Measurements from ENCODE around the gene DOCK9. TPM values are rescaled to one million over a fixed set of nuclear protein-coding genes. Genes with fewer than 3 reads are reported as not detected.

DOCK9 gene
- total RNA-seq, 1 donor from 2014 or later: 45.9 TPM

DNA sequence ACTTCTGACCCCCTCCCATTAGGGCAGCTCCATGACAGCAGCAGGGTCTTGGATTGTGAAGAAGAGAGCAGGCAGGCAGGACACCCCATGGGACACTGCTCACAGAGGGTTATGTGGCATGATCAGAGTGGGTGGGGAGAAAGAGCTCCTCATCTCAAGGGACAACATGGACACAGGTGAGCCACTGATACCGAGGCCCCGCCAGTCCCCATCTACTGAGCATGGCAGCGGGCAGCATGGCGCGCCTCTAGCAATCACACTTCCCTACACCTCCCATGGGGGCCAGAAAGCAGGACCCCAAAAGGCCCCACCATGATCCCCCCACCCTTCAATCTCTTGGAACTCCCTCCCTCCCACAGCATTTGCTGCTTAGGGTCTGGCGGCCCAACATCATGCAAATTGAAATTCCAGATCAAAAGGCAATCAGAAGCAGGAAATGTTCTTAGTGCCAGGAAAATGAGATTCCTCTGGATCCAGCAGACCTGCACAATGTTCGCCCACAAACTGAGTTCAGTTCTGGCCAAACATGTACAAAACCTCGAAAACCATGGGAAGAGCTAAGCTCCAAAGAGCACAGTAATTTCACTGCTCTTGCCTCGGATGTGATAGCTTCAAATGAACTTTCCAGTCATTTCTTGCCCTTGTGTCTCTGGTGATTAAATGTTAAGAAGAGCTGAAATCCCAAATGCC lies 14.8 kb downstream of the DOCK9 start:
- Mint-ChIP-seq H3K4me1 (ENCODE audit: low read depth) (peaks cover 28% of the 10 kb centered on the region), H3K27ac (ENCODE audit: unreplicated experiment) (no peak overlapping the region), H3K4me3 (ENCODE audit: unreplicated experiment) (no peak overlapping the region), H3K9me3 (ENCODE audit: low read depth) (no peaks in the 10 kb centered on the region), H3K27me3 (ENCODE audit: low read depth) (no peaks in the 10 kb centered on the region), H3K36me3 (ENCODE audit: low read depth) (peaks cover 1% of the 10 kb centered on the region)
- TF ChIP-seq, protein P1, sequence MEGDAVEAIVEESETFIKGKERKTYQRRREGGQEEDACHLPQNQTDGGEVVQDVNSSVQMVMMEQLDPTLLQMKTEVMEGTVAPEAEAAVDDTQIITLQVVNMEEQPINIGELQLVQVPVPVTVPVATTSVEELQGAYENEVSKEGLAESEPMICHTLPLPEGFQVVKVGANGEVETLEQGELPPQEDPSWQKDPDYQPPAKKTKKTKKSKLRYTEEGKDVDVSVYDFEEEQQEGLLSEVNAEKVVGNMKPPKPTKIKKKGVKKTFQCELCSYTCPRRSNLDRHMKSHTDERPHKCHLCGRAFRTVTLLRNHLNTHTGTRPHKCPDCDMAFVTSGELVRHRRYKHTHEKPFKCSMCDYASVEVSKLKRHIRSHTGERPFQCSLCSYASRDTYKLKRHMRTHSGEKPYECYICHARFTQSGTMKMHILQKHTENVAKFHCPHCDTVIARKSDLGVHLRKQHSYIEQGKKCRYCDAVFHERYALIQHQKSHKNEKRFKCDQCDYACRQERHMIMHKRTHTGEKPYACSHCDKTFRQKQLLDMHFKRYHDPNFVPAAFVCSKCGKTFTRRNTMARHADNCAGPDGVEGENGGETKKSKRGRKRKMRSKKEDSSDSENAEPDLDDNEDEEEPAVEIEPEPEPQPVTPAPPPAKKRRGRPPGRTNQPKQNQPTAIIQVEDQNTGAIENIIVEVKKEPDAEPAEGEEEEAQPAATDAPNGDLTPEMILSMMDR (IDR thresholded peaks at IDR 0.05): no peak
- no peak for DNase-seq (ENCODE audit: low spot score)

DNA sequence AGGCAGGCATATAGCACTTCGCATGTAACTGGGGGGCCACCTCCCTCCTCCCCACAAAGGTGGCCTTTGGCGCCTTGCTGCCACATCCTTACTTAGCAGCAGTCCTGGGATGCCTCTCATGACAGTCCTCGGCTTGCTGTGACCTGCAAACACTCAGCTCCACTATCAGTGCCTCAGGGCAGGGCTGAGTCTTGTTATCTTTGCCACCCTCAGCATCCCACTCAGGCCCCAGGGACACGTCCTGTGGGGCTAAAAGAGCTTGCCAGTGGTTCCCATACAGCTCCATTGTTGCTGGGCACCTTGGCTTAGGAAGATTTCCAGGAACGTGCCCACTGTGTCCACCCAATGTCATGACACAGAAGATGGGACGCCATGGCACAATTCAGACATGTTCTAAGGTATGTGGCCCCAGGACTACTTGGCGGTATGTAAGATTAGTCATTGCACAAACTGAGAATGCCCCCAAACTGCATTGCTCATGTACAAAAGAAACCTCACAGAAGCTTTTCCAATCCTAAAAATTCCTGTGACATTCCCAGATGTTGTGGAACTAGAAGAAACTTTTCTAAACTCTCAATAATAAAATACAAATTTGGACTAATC lies 16.3 kb downstream of the DOCK9 start:
- no peak for DNase-seq (ENCODE audit: low spot score)

DNA sequence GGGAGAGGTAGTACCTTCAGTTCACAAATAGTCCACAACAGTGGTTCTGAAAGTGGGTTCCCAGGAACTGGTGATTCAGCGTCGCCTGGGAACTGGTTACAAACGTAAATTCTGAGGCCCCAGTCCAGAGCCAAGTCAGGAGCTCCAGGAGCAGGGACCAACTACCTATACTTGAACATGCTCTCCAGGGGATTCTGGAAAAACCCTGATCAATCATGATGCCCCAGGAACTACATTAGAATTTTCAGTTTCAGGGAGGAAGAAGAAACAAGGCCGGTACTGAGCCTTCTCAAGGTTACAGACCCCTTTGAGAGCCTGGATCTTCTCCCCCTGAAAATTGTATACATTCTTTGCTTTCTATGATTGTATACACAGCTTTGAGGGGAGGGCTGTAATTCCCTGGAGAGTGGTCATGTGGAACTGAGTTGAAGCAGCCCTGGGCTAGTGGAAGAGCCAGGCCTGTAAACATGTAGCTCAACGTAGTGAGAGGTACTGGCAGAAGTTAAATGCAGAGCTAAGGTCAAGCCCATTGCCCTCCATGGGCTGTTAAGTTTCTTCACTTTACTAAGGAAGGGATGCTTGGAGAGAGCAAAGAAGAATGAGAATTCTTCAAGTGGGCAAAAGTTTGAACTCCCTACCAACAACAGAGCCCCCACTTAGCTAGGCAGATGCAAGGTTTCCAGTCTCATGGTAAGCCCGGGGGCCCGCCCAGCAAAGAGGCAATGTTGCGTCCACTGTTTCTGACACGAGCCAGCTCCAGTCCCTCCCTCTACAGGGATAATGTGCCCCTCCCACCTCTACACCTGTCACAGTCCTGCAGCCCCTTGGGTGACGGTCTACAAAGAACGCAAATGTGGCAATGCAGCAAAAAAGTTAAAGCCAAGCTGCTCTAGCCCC lies 17.0 kb downstream of the DOCK9 start:
- H3K4me3 Mint-ChIP-seq (ENCODE audit: unreplicated experiment): no peak overlapping the region
- no peak overlapping the region for H3K27ac Mint-ChIP-seq (ENCODE audit: unreplicated experiment)
- H3K9me3 Mint-ChIP-seq (ENCODE audit: low read depth): no peaks in the 10 kb centered on the region
- H3K36me3 Mint-ChIP-seq (ENCODE audit: low read depth): peaks cover 1% of the 10 kb centered on the region
- DNase-seq (ENCODE audit: low spot score): no peak
- no peaks in the 10 kb centered on the region for H3K27me3 Mint-ChIP-seq (ENCODE audit: low read depth)
- TF ChIP-seq, protein P1 (IDR thresholded peaks at IDR 0.05): no peak
- H3K4me1 Mint-ChIP-seq (ENCODE audit: low read depth): peaks cover 28% of the 10 kb centered on the region

More for the DNA sequence above, 16.3 kb downstream of the DOCK9 start:
- peaks cover 1% of the 10 kb centered on the region for H3K36me3 Mint-ChIP-seq (ENCODE audit: low read depth)
- TF ChIP-seq, protein P1 (IDR thresholded peaks at IDR 0.05): no peak
- H3K4me1 Mint-ChIP-seq (ENCODE audit: low read depth): peaks cover 28% of the 10 kb centered on the region
- no peaks in the 10 kb centered on the region for H3K9me3 Mint-ChIP-seq (ENCODE audit: low read depth)
- no peak overlapping the region for H3K4me3 Mint-ChIP-seq (ENCODE audit: unreplicated experiment)
- H3K27me3 Mint-ChIP-seq (ENCODE audit: low read depth): no peaks in the 10 kb centered on the region
- H3K27ac Mint-ChIP-seq (ENCODE audit: unreplicated experiment): peak overlapping the region; percentile 51

DNA sequence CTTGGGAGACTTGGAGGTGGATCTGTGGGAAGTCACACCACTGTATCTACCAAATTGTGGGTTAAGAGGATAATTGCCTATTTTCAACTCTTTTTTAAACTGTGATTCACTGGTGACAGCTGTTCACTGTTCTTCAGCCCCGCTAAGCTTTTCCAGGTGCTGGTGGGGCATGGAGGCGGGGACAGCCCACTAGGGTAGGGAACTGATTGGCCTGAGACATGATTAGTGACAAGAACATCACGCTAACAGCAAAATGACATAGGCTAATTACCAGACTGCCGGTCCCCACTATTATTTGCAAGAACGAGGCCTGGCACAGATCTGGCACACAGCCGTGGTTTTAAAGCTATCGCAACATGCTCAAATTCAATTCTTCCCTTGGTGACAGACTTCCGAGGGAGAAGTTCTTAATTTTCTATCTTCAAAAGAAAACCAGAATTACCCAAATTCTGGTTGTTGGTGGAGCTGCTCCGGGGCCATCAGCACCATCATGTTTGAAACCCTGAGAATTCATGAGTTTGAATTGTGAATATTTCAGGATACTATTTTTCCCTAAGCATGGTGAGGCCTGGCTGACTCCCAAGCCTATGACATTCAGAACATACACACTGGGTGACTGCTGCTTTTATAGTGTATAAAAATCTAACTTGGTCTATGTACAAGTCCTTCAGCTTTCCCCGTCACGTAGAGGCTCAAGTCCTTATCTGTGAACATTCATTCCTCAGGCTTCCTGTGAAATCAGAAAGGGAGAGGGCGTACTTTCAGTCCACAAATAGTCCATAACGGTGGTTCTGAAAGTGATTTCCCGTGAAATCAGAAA lies 17.9 kb downstream of the DOCK9 start:
- peaks cover 28% of the 10 kb centered on the region for H3K4me1 Mint-ChIP-seq (ENCODE audit: low read depth)
- TF ChIP-seq, protein P1 (IDR thresholded peaks at IDR 0.05): no peak
- peaks cover 1% of the 10 kb centered on the region for H3K36me3 Mint-ChIP-seq (ENCODE audit: low read depth)
- no peaks in the 10 kb centered on the region for H3K9me3 Mint-ChIP-seq (ENCODE audit: low read depth)
- no peak overlapping the region for H3K4me3 Mint-ChIP-seq (ENCODE audit: unreplicated experiment)
- no peaks in the 10 kb centered on the region for H3K27me3 Mint-ChIP-seq (ENCODE audit: low read depth)
- DNase-seq (ENCODE audit: low spot score): no peak
- H3K27ac Mint-ChIP-seq (ENCODE audit: unreplicated experiment): no peak overlapping the region
